AML-193 (cell line): ENCODE data around the gene BRIX1.
"Not testable (repeated sequence)": the region's sequence is repeated elsewhere in the genome, so short reads cannot be mapped to it uniquely, and the experiment has no call there.

Source experiments
- DNase-seq, 2 experiments: peaks; one replicate each; lab custom pipeline; 2025; lab: John Stamatoyannopoulos, UW

The BRIX1 gene

DNA sequence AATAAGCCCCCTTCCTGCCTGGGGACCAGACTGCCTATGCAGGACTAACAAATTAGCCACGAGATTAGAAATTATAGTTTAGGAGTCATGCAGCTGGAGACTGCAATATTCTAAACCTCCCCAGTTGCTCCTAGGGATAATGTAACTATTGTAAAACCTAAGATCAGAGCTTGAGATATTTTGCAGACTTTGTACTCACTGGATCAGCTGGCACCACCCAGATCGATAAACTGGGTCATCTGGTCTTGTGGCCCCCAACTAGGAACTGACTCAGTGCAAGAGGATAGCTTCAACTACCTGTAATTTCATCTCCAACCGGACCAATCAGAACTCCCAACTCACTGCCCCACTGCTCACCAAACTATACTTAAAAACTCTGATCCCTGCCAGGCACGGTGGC, 52.0 kb downstream of the BRIX1 start:
- no peak for DNase-seq

- no peak for DNase-seq
Observed at GRCh38 chr5:34968258-34968657, 52.7 kb downstream of the BRIX1 start.

DNA sequence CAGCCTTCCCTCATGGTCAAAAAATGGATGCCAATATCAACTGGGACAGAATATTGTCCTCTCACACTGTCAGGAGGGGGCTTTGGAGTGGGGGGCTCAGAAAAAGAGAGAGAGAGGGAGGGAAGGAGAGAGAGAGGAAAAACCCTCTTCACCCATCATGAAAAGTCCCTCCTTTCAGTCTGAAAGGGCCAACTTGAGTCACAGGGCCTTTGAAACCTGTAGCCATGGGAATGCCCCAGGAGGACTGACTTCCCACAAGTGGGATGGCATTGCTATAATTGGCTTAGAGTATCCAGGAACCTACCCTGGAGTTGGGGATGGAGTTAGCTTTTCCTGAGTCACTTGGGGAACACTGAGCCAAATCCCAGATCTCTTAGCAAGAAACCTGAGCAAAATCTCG, 55.0 kb downstream of the BRIX1 start:
- no peak for DNase-seq

GRCh38 chr5:34971655-34972054, 56.1 kb downstream of the BRIX1 start:
- not testable (repeated sequence) for DNase-seq
